ENCODE data around the gene AFAP1L2.

Gene AFAP1L2

GRCh38 chr10:114258274-114258840 is 145.9 kb downstream of the AFAP1L2 start:
- no peak for DNase-seq

GRCh38 chr10:114257498-114257897 is 146.8 kb downstream of the AFAP1L2 start:
- DNase-seq: no peak

- DNase-seq: no peak
Observed at GRCh38 chr10:114256822-114257221, 147.5 kb downstream of the AFAP1L2 start.

DNA sequence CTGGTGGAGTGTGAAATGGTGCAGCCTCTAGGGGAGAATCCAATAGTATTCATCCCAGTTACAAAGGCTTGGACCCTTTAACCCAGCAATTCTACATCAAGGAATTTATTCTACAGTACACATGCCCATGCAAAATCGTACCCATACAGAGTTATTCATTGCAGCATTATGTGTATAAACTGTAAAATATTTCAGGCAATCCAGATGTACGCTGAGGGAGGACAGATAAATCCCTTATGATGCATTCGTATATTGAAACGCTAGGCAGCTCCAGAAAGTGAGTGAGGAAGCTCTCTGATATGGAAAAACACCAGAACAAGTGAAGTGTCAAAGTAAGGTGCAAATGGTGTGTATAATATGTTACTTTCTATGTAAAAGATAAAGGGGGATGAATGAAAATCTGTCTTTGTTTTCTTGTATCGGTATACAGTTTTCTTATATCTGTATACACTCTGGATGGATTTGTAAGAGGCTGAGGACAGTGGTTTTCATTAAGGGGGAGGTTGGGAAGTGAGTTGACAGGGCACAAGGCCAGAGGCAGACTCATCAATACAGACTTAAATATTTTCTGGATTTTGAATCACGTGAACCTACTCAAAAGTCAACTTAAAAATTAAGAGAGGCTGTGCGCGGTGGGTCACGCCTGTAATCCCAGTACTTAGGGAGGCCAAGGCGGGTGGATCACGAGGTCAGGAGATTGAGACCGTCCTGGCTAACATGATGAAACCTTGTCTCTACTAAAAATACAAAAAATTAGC is 148.1 kb downstream of the AFAP1L2 start:
- DNase-seq: no peak

DNA sequence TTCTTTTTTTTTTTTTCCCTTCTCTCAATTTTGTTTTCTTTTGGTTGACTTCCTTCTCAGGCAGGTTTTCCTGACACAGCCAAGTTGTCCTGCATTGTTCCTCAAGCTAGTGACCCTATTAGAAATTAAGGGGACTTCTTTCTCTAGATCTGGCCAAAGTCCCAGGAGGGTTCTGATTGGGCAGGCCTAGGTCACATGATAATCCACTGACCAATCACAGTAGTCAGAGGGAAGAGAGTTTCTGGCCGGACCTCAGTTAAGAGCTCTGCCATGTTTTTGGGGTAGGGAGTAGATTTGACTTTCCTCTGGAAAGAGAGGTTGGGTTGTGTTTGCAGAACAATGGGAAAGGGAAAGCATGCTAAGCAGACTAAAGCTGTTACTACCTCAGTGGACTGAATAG is 149.1 kb downstream of the AFAP1L2 start:
- no peak for DNase-seq

- no peak for DNase-seq
Observed at GRCh38 chr10:114252883-114253282, 151.4 kb downstream of the AFAP1L2 start.

DNA sequence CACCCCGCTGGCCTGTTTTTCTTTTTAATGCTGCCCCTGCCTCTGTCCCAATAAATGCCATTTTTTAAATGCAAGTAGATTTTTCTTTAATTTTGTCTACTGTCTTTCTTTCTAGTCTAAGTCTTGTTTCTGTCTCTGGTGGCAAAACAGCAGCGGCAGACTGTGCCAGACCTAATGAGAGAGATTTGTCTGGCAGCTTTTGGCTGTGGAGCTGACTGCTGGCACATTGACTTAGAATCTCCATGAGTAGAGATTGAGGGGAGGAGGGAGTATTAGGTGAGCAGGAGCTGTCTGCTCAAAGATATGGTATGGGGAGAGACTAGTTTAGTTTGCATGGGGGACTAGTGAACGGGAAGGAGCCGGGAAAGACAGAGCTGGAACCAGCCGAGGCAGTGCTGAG is 152.2 kb downstream of the AFAP1L2 start:
- DNase-seq: no peak

- DNase-seq: no peak
Observed at GRCh38 chr10:114250716-114251115, 153.6 kb downstream of the AFAP1L2 start.

GRCh38 chr10:114250236-114250635 is 154.1 kb downstream of the AFAP1L2 start:
- DNase-seq: no peak

GRCh38 chr10:114246679-114247305 is 157.5 kb downstream of the AFAP1L2 start:
- DNase-seq: no peak

DNA sequence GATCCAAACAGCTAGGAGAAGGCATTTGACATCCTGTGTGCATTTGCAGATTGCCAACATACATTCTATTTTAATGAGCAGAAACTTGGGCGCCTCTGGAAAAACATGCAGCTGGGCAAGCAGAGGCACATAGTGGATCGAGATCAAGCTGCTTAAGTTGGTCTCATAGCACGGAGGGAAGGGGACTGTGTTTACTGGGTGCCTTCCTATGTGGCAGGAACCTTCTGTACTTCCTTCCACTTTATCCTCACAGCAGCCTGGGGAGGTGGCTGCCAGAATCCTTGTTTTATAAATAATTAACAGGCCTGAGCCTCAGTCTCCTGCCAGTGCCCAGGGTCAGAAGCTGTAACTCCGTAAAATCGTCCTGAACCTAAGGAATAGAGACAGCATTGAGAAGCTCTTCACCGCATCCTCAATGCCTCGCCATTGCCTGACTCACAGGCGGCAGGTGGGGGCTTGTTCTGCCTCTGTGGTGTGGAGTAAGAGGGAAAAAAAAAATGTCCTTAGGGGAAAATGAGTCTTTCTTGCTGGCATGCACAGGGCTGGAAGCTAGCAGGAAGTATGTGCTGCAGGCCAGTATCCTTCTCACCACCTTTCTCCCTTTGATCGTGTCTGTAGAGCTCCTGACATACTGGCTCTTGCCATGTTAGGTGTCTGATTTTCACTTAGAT is 159.0 kb downstream of the AFAP1L2 start:
- DNase-seq: no peak

Data from NCI-H446 treated with DMSO at 0.1 percent for 48 hours (cell line).